Muscle of back (tissue), 11 donors: ENCODE results near the gene PKIG. TPM values are rescaled to one million over a fixed set of nuclear protein-coding genes. Genes with fewer than 3 reads are reported as not detected.
"Not testable (repeated sequence)": the region's sequence is repeated elsewhere in the genome, so short reads cannot be mapped to it uniquely, and the experiment has no call there.

Source experiments
- DNase-seq, 3 donors: peaks; one replicate each; pipeline versions ENCODE4 v3.0.0 to v3.0.0-alpha.2; 2013
- polyA plus RNA-seq, 10 donors: library from polyadenylated mRNA; unstranded; fragments of 120-200 nt; gene quantifications; one replicate each; pipeline ENCODE4 v1.2.1, GENCODE V29; 2013; ENCODE audit not compliant: insufficient read length in 10 of 10

Gene PKIG
- polyA plus RNA-seq, 10 donors, result 40.1 to 55.6 (median 45.6) TPM

DNA sequence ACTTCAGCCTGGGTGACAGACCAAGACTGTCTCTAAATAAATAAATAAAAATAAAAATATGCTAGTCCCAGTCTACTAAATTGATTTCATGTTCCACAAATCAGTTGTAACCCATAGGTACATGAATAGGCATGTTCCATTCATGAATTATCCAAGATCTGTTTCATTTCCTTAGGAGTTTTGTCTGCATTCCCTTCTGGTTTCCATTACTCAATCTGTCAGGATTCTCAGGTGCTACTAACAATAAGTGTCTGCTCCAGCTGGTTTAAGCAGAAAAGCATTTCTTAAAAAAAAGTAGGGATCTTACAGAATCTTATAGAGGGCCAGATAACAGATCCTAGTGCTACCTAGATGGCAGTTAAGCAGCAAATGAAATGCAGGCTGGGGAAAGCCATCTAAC, 15.6 kb upstream of the PKIG start:
- no peak for DNase-seq

DNA sequence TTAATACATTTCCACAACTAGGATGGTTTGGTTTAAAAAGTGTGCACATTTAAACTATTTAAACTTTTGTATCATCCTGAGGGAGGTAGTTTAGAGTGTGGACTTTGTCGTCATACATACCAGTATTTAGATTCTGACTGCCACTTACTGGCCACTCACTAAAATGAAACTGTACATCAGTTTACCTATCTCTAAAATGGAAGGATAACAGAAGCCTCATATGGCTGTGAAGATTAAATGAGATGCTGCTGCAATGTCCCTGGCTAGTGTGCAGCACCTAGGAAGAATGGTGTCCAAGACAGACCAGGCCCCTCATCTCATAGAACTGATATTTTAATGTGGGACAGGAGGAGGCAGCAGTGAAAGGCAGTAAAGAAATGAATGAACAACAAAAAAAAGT, 12.0 kb upstream of the PKIG start:
- no peak for DNase-seq

DNA sequence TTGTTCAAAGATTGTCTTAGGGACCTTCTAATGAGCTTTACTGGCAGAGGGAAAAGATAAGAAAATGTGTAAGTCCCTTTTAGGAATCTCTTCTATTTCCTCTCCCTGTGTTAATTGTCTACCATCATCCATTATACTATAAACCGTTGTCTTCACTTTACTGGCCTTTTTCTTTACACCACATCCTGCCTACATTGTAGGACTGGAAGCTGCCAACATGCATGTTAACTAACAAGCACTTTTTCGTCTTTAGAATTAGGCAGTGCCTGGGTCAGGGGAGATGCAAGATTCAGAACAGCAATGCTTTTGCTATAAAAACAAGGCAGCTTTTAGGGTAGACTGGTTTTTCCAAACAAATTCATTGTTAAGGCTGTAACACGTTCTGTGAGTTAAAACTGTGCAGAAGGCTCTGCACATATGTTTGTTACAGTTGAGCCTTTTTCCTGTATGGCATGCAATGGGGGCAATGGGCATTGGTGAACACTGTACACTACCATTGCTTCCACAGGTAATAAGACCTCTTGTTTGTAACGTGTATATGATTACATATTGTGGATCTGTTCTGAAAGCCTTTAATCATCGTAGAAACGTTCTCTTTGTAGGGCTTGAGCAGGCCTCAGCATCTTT, 10.9 kb upstream of the PKIG start:
- no peak for DNase-seq

DNA sequence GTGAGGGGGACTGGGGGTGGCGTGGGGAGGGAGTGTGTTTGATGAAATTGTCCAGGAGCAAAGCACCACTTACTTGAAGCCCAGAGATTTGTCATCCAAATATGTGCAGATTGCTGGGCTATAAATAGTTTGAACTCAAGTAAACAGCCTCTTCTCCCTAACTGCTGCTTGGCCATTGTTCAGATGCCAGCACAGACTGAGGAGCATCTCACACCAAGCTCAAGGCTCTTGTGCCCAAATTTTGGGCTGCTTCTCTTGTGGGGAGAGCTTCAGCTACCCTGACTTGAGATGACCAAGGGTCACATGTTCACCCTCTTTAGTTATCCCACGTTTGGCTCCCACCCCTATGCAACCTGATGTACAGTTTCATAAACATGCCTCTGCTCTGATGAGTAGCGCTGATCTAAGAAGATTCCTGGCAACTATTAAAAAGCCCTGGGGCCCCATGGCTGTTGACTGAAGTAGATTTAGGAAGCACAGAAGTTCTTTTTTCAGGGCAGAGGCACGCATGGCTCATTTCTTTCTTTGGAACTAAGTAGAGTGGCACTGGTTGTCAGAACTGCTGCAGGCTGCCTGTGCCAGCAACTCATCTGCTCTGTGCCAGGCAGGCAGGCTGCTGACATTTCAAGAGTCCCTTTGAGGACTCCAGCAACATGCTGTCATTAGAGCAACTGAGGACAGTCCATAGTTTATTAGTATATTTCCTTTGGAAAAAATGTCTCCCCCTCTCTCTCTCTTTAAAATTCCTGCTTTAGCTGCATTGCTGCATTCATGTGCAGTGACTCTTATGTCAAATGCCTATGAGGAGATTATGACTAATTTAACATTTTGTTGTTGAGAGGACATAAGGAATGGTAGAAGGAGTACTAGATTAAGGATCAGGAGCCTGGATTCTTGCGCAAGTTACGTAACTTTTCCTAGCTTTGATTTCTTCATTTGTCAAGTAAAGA, 9.6 kb upstream of the PKIG start:
- peak; percentile 53 to 90 (median 77) for DNase-seq

- DNase-seq, result no peak
These were observed 8.9 kb upstream of the PKIG start for GRCh38 chr20:44573501-44573869.

DNA sequence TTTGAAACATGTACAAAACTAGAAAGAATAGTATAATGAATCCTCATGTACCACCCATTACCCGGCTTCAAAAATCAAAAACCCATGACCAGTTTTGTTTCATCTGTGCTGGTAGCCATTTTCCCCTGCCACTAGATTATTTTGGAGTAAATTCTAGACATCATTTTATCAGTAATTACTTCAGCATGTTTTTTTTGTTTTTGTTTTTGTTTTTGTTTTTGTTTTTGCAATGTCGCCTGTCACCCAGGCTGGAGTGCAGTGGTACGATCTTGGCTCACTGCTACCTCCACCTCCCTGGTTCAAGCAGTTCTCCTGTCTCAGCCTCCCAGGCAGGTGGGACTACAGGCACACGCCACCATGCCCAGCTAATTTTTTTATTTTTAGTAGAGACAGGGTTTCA, 8.0 kb upstream of the PKIG start:
- DNase-seq, result no peak

GRCh38 chr20:44576297-44576696, 6.1 kb upstream of the PKIG start:
- DNase-seq, result peak in 1 of 3 donors; percentile 39

DNA sequence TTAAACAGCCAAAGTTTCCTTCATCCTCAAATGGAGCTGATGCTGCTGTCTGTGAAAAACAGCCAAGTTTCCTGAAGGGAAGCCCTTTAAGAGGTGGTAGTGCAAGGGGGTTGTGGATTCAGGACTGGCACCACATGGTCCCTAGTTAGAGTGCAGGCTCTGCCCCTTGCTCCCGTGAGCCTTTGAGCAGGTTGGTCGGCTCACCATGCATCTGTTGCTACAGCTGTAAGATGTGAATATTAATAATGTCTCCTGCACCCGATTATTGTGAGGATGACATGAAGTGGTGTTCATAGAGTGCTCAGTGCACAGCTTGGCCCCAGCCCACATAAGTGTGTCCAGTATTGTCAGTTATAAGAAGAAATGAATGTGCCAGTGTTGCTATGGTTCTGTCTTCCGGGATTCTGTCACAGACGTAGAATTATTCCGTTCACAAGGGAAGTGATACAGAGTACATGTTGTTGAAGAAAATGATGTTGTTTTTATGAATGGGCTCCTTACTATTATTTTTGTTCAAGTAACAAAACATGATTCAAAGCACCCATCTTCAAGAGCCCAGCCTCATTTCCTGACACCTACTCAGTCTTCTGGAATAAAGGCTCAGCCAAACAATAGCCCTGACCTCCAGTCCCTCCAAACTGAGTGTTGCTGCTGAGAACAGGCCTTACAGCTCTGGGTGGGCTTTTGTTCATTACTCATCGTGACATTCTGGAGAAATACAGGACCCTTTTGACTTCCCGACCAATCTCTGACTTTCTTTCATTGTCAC, 2.9 kb upstream of the PKIG start:
- no peak for DNase-seq

DNA sequence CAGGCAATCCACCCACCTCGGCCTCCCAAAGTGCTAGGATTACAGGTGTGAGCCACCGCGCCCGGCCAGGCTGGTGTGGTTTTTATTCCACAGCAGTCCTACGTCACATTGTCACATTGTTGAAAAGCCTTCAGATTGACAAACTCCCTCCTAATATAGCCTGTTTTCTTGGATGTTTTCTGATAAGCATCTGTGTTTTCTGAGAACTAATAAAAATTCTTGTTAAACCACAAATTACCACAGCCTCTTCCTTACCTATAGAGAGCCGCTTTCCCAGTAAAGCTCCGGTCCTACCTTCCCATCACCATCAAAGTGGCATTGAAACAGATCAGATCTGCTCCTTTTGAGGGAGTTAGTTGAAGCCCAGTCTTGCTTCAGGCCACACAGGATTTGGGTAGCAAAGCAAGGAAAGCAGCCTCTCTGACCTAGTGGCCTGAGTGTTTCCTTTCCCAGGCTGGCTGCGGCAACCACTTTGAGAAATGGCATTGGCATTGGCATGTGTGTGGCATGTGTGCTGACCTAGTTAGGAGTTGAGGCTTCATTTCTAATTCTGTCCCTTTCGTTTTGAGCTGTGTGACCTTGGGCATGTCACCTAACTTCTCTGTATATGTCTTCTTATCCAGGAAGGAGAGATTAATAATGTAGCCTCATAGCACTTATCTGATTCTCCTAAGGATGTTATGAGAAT, 1.7 kb upstream of the PKIG start:
- DNase-seq, result no peak

- peak in 1 of 3 donors; percentile 35 for DNase-seq
These were observed 864 bp upstream of the PKIG start for GRCh38 chr20:44581515-44581914.

DNA sequence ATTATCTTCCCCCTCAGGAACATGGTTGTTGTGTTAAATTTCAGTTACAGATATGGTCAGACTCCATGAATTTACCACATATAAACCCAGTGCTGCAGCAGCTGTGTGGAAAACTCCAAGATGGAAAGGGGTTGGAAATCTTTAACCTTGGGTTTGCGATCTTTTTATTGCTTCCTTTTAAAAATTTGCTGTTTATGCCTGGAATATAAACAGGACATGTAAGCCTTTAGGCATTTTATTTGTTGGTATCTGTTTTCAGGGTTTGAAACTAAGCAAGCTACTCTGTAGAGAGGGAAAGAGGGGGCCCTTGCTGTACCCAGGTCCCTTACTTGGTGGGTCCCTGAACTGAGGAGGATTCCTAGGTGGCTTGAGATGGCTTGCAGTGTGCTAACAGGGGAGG, 778 bp downstream of the PKIG start:
- DNase-seq, result peak in 1 of 3 donors; percentile 50

GRCh38 chr20:44584162-44584561, 1.8 kb downstream of the PKIG start:
- DNase-seq, result no peak

- DNase-seq, result no peak
These were observed 2.9 kb downstream of the PKIG start for GRCh38 chr20:44585057-44585963.

DNA sequence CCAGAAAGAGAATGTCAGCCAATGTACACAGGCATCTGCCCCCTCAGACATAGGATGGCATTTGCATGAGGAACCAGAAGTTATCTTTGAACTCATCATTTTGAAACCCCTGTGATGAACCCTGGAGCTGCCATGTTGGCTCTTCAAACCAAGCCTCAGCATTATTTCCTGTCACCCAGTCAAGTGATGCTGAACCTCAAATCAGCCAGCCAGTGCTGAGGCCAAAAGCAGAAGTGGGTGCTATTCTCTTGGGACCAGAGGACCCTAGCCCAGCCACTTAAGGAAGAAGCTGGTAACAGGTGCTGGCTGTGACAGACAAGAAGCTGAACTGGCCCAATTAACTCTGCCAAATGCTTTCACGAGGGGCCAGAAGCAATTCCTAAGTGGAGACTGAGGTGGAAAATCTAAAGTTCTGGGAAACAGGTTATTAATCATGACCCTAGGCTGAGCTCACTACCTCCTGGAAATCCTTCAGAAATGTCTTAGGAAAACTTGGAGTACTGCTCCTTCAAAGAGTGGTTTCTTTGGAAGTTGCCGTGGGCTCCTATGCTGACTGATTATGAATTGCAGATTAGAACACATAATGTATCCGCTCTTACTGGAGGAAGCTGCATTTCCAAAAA, 4.0 kb downstream of the PKIG start:
- no peak for DNase-seq

GRCh38 chr20:44587035-44587980, 4.9 kb downstream of the PKIG start:
- DNase-seq, result peak in 1 of 3 donors; percentile 34

GRCh38 chr20:44588321-44588720, 5.9 kb downstream of the PKIG start:
- DNase-seq, result not testable (repeated sequence)

DNA sequence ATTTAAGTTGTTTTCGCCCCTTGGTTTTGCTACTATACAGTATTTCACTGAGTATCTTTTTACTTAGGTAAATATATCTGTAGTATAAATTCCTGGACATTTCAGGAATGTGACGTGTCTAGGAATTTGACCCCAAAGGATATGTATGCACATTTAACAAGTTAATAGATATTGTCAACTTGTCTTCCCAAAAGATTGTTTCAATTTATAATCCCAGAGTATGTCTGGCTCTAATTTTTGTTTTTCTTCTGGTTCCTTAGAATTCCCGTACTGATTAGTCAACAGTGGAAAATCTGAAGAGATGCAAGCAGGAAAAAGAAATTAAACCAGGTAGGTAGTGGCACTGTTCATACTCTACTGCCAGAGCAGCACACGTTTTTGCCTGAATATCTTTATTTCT, 7.2 kb downstream of the PKIG start:
- DNase-seq, result no peak

DNA sequence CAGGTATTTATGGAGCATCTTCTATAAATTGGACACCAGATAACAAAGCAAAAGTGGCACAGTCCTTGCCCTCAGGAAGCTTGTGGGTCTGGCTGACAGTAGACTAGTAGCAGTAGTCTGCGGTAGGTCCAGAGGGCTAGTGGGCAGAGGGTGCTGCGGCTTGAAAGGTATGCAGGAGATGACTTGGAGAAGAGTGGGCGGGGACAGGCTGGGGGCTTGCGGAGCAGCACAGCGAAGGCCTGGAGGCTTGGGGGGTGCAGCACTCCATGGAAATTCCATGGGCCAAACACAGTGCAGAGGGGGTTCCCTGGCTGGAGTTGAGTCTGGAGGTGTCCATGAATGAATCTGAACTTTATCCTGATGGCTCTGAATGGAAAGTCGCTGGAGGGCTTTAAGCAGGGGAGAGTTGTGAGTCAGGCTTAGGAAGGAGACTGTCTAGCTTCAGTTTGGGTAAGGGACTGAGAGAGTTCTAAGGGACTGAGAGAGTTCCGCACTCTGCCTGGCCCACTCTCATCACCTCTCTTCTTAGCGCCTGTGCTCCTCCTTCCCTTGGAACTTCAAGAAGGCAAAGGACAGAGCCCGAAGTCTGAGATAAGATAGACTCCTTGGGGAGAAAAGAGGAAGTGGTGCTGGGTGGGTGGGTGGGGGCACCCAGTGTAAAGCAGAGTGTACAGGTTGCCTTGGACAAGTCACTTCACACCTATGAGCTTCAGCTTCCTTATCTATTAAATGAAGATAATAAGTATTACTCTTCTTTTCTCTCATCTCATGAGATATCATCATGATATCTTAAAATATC, 8.8 kb downstream of the PKIG start:
- no peak for DNase-seq
